ENCODE measurements around the gene TDRD7.

DNA sequence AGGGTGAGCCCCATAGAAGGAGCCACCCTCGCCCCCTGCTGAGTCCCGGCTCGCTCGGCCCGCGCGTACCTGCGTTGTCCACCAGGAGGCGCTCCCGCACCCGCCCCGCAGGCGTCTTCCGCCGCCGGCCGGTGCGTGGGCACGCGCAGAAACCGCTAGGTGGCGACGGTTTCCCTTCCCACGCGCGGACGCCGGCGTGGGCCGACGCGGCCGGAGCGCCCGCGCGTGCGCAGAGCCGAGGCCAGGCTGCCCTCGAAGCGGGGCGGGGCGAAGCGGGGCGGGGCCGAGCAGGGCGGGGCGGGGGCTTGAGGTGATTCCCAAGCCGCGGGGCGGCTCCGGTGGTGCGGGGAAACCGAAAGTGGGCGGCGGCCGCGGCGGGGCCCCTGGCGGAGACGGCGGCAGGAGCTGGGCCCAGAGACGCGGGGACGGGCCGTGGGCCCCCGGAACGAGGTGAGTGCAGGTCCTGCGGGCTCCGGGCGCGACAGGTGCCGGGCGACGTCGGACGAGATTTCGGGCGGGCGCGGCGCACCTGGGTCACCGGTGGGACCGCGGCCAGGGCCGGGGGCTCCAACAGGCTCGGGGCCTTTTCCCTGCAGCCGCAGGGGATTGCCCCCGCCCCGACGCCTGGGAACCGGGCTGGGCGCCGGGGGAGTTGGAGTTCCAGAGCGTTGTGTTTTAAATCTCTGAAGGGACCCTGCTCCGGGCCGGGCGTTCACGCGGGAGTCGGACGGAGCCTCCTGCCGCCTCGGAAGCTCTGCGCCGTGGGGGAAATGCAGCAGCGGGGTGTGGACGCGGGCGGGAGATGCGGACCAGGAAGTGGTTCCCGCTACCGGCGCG, at the start of gene TDRD7:
- TF ChIP-seq REST (tag by site-specific recombination; IDR thresholded peaks at IDR 0.05), result no peak
- TF ChIP-seq CTCF (tag by site-specific recombination; IDR thresholded peaks at IDR 0.05), result peak; percentile 79
- no peak for TF ChIP-seq ZNF580 (tag by site-specific recombination; IDR thresholded peaks at IDR 0.05)
- no peak for TF ChIP-seq YY1 (tag by site-specific recombination; IDR thresholded peaks at IDR 0.05)
- no peak for TF ChIP-seq ZNF558 (tag by site-specific recombination; IDR thresholded peaks at IDR 0.05)
- 0 out of 2 replicates have a peak, but pooled peaks have one; percentile 13 for TF ChIP-seq ZNF184 (tag by site-specific recombination; IDR thresholded peaks at IDR 0.05)
- TF ChIP-seq ZNF629 (tag by site-specific recombination; IDR thresholded peaks at IDR 0.05), result no peak
- no peak for TF ChIP-seq ZNF449 (tag by site-specific recombination; IDR thresholded peaks at IDR 0.05)
- TF ChIP-seq EGR2 (tag by site-specific recombination; IDR thresholded peaks at IDR 0.05; ENCODE audit: low read depth), result peak; percentile 55
- TF ChIP-seq MYNN (tag by site-specific recombination; IDR thresholded peaks at IDR 0.05; ENCODE audit: borderline replicate concordance), result no peak

Measured in HEK293 (cell line).